Stimulated activated CD8-positive, alpha-beta memory T cell treated with anti-CD3 and anti-CD28 coated beads, Interleukin-15, amount 100 ng/mL, for 1 hour (primary cell): ENCODE measurements around the gene MBNL1.

Experiments used
- DNase-seq: peaks from one replicate; pipeline ENCODE4 v3.0.0-alpha.2; 2020; ENCODE audit warnings: low read depth

Gene MBNL1, protein sequence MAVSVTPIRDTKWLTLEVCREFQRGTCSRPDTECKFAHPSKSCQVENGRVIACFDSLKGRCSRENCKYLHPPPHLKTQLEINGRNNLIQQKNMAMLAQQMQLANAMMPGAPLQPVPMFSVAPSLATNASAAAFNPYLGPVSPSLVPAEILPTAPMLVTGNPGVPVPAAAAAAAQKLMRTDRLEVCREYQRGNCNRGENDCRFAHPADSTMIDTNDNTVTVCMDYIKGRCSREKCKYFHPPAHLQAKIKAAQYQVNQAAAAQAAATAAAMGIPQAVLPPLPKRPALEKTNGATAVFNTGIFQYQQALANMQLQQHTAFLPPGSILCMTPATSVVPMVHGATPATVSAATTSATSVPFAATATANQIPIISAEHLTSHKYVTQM

DNA sequence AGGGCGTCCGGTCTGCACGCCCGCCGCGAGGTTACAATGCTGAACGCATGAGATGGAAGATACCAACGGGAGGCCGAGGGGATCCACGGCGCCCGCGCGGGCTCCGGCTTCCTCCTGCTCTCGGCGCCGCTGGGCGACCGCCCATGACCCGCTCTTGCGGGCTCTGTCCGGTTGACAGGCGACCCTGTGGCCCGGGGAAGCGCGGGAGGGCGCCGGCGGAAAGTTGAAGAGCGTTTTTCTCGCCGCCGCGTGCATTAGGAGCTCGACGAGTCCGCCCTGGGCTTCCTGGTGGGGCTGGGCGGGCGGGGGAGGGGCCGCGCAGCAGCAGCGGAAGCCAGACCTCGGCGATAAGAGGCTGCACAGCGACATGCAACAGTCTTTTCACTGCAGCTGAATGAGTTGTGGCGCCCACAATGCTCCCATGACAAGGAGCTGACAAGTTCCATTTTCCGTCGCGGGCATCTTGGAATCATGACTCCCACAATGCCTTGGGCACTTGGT, at the start of gene MBNL1:
TSS of gene MBNL1 (plus strand) at position 375 of the 501 bp plus-strand sequence. CDS start 31,265 bp downstream, outside the sequence.
- DNase-seq: peak; percentile 71

- DNase-seq: no peak
Measured at GRCh38 chr3:152219216-152219615, 49.5 kb upstream of the MBNL1 start.

GRCh38 chr3:152219769-152220255, 48.9 kb upstream of the MBNL1 start:
- DNase-seq: no peak

GRCh38 chr3:152222327-152222726, 46.4 kb upstream of the MBNL1 start:
- no peak for DNase-seq

- DNase-seq: no peak
Measured at GRCh38 chr3:152225201-152225600, 43.5 kb upstream of the MBNL1 start.

- no peak for DNase-seq
Measured at GRCh38 chr3:152226176-152226575, 42.6 kb upstream of the MBNL1 start.

DNA sequence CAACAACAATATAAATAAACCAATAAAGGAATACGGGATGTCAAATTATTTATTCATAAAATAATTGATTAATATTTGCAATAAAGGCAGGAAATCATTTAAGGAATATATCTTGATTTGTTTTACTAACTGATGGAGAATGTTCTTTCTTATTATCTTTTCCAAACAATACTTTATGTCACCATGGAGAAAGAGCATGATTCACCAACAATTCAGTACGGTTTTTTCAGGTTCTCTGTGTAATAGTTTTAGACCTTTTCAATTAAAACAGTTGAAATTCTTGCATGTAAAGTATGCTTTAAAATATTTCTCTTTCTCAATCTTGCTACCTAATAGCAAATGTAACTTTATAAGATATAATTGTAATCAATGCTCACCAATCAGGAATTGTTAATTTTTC, 41.7 kb upstream of the MBNL1 start:
- no peak for DNase-seq

- DNase-seq: no peak
Measured at GRCh38 chr3:152229692-152230091, 39.0 kb upstream of the MBNL1 start.

DNA sequence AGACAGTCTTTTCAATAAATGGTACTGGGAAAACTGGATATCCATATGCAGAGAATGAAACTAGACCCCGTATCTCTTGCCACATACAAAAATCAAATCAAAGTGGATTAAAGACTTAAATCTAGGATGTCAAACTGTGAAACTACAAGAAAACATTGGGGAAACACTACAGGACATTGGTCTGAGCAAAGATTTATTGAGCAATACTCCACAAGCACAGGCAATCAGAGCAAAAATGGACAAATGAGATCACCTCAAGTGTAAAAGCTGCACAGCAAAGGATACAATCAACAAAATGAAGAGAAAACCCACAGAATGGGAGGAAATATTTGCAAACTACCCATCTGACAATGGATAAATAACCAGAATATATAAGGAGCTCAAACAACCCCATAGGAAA, 38.4 kb upstream of the MBNL1 start:
- no peak for DNase-seq

GRCh38 chr3:152232001-152232400, 36.7 kb upstream of the MBNL1 start:
- no peak for DNase-seq

- DNase-seq: no peak
Measured at GRCh38 chr3:152232679-152233078, 36.0 kb upstream of the MBNL1 start.

DNA sequence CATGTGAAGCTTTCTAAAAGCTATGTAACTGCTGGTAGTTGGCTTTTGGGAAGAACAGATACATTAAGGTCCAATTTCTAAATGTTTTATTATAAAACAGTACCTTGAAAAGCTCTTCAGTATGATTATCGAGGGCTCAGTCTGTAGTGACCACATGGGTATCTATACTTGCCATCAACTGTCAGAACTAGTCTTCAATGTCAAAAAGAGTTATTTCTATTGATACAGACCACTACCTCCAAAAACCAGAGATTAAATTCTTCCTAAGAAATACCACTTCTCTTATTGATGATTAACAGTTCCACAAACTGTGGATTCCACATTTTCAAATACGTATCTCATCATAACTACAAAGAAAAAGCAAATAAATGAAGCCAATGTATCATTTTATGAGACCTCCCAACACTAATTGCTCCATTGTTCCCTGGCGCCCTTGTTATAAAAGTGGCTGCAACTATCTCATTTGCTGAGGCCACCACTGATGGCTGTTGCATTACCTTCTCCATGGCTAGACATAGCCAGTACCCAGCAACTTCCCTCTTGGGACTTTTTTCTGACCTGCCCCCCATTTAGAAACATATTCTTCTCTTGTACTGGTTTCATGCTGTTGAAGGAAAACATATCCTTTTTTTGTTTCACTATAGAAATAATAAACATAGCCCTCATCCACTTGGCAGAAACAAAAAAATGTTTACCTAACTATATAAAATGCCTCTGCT, 33.9 kb upstream of the MBNL1 start:
- DNase-seq: no peak

- DNase-seq: no peak
Measured at GRCh38 chr3:152235709-152236298, 32.9 kb upstream of the MBNL1 start.

DNA sequence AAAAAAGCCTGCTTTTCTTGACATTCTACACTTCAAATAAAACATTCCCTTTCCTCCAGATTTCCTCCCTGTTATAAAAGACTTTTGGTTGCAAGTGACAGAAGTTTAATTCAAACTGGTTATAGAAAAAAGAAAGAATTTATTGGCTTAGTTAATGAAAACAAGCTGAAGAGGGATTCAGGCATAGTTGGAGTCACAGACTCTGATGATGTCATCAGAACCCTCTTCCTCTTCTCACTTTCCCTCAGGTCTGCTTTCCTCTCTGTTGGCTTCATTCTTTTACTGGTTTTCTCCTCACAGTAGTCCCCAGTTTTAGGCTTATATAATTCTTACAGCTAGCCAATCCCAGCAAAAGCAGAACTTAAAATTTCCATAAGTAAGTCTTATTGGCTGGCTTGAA, 32.0 kb upstream of the MBNL1 start:
- no peak for DNase-seq

DNA sequence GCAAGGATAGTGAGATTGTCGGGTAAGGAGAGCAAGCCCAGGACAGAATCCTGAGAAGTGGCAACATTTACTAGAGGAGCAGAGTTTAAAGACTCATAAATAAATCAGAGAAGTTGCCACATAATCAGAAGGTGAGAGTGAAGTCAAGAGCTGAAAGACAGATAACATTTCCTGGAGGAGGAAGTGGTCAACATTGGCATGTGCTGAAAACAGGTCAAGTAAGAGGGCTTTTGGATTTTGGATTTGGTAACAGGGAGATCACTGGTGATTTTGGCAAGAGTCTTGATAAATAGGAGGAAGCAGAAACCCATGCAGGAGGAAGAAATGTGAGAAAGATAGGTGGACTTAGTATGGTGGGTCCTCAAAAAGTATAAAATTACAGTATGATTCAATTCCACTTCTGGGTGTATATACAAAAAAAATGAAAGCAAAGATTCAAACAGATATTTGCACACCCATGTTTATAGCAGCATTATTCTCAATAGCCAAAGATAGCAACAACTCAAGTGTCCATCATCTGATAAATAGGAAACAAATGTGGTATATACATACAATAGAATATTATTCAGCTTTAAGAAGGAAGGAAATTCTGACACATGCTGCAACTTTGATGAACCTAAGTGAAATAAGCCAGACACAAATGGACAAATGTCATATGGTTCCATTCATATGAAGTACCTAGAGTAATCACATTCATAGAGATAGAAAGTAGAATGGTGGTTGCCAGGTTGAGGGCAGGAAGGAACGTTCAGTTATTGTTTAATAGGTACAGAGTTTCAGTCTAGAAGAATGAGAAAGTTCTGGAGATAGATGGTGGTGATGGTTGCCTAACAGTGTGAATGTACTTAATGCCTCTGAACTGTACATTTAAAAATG, 27.3 kb upstream of the MBNL1 start:
- DNase-seq: no peak

DNA sequence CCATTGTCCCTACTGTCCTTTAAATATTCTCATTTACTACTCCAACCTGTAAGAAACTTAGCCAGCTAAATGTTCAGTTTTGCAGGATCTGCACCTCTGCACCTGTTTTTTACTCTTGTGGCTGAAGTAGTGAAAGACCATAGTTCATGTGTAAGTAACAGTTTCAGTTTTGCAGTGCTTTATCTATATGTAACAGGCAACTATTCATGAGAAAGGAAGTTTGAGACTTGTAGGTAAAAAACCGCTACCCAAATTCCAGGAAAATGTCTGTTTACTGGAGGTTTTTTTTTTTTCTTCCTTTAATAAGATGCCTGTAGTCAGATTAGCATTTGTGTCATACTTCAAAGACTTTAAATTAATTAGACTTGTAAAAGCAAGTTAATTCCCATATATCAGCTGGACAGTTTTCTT, 25.4 kb upstream of the MBNL1 start:
- DNase-seq: no peak

DNA sequence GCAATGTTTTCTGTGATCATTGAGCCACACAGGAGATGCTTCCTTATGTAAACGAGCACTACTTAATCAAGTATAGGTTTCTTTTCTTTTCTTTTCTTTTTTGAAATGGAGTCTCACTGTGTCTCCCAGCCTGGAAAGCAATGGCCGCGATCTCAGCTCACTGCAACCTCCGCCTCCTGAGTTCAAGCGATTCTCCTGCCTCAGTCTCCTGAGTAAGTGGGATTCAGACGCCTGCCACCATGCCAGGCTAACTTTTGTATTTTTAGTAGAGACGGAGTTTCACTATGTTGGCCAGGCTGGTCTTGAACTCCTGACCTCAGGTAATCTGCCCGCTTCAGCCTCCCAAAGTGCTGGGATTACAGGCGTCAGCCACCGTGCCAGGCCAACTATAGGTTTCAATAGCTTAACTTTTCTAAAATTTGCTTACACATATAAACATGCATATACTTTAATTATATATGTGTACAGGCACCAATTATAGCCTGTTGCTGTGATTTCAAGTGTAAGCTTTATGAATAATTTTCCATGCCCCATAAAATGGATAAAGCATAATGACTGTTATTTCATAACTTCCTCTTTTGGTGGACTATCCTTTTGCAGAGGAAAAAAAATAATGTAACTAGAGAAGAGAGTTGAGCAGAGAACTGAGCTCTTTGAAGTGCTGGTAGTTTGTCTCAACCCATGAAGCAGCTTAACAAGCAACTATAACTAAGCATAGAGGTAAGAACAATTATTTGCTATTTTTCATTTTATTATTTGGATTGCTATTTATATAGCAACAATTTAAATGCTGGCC, 24.8 kb upstream of the MBNL1 start:
- no peak for DNase-seq

DNA sequence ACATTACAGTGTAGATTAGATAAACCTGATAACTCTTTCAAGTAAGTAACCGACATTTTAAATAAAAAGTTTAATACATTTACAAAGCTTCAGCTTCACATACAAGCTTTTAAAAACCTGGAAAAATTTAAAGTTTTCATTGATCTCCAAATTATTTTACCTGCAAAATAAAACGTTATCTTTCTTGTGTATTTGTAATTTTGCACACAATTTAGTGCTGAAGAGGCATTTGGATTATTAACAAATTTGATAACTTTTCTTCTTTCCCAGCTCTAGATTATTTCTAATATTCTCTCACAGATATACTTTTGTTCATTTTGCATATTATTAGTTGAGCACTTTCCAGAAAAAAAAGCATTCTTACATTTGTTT, 24.2 kb upstream of the MBNL1 start:
- no peak for DNase-seq

DNA sequence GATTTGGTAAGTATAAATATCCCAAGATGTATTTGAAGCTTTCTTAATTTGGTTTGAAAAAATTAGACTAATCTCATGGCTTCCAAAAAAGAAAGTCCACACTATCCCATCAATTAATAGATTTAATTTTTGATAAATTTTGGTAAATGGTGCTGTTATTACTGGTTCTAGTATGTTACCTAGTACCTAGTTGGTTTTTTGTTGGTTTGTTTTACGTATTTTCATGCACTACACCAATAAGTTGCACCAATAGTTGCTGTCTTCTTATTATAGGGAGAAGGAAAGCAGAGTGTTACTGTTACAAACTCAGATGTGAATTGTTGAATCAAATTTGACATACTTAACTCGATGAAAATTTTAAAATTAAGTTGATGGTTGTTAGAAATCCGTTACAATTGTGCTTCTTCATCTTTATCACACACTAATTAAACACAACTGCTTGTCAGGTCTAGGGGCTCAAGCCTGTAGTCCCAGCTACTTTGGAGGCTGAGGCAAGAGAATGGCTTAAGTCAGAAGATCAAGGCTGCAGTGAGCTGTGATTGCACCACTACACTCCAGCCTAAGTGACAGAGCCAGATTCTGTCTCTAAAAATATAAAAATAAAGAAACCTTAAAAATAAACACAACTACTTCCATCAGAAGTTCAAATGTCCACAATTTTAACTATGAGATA, 23.1 kb upstream of the MBNL1 start:
- no peak for DNase-seq

- DNase-seq: no peak
Measured at GRCh38 chr3:152251916-152252315, 16.8 kb upstream of the MBNL1 start.
